GM12874 (cell line): ENCODE measurements around the gene KAT8.

ENCODE experiments used
- TF ChIP-seq, protein P1 (sequence below): IDR thresholded peaks from 2 replicates; pipeline ENCODE4 v1.5.1; 2011; ENCODE audit warnings: low read depth, mild to moderate bottlenecking, control low read depth, low read length, moderate library complexity; ENCODE audit not compliant: insufficient read depth

KAT8 gene

GRCh38 chr16:31085411-31085810 lies 32.1 kb upstream of the KAT8 start:
- TF ChIP-seq, protein P1, sequence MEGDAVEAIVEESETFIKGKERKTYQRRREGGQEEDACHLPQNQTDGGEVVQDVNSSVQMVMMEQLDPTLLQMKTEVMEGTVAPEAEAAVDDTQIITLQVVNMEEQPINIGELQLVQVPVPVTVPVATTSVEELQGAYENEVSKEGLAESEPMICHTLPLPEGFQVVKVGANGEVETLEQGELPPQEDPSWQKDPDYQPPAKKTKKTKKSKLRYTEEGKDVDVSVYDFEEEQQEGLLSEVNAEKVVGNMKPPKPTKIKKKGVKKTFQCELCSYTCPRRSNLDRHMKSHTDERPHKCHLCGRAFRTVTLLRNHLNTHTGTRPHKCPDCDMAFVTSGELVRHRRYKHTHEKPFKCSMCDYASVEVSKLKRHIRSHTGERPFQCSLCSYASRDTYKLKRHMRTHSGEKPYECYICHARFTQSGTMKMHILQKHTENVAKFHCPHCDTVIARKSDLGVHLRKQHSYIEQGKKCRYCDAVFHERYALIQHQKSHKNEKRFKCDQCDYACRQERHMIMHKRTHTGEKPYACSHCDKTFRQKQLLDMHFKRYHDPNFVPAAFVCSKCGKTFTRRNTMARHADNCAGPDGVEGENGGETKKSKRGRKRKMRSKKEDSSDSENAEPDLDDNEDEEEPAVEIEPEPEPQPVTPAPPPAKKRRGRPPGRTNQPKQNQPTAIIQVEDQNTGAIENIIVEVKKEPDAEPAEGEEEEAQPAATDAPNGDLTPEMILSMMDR = no peak

- TF ChIP-seq, protein P1 = no peak
These were observed 31.4 kb upstream of the KAT8 start for GRCh38 chr16:31085873-31086628.

GRCh38 chr16:31086629-31086906 lies 30.9 kb upstream of the KAT8 start:
- TF ChIP-seq, protein P1 = no peak

DNA sequence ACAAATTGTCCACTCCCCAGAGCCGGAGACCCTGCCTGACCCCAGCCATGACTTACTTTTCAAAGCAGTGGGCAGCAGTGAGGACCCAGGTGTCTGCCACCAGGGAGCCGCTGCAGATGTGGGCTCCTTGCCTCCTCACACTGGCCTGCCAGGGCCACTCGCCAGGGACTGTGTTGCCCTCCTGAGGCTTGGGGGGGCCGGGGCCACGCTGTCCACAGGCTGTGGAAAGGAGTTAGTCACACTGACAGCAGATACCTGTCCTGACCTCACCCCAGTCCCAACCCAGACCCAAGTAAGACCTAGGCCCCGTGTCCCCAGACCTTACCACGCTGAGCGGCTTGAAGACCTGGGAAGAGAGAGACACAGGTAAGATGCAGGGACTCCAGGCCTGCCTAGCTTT lies 30.0 kb upstream of the KAT8 start:
- TF ChIP-seq, protein P1 = no peak

DNA sequence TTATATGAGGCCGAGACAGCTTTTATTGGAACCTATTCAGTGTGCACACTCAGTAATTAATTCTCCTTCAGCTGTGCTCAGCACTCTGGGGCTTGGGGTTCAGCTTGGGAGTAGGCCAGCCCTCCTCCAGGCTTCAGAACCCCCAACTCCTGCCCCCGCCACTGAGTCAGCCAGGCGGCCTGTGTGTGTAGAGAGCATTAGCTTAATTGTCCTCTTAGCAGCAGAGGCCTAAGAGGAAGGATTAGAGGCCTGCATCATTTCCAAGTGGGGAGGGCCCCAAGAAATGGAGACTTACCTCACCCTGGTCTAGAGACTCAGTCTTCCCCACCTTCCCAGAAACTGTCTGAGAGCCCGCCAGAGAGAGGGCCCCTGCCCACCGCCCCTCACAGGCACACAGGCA lies 29.5 kb upstream of the KAT8 start:
- TF ChIP-seq, protein P1 = no peak

DNA sequence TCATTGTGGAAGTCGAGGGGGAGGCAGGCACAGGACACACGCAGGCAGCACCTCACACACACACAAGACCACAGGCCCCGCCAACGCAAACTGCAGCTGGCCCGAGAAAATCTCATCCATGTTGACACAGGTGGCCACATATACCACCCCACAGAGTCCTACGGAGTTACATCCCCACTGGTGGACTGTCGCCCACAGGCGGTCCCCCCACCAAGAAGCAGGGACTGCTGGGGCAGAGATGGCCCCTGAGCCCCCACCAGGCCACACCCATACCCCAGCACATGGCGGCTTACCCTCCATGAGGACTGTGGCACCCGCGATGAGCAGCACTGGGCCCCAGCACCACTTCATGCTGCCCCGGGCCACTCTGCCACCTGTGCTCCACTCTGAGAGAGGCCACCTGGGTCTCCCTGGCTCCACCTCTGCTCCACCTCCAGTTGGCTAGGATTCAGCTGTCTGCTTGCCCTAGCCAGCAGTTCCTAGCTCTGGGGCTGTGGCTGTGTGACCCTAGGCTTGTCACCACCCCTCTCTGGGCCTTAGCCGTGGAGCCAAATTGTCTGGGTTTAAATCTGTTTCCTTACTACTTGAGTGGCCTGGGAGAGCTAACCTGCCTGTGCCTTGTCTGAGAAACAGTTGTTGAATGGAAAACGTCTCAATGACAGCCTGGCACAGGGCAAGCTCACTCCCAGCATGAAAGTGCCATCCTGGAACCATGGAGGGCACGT lies 28.8 kb upstream of the KAT8 start, which contains the start of gene PRSS53:
TSS of gene PRSS53 (minus strand) at position 485 of the 725 bp plus-strand sequence. CDS start at position 351, 134 bp downstream.
- TF ChIP-seq, protein P1 = no peak

DNA sequence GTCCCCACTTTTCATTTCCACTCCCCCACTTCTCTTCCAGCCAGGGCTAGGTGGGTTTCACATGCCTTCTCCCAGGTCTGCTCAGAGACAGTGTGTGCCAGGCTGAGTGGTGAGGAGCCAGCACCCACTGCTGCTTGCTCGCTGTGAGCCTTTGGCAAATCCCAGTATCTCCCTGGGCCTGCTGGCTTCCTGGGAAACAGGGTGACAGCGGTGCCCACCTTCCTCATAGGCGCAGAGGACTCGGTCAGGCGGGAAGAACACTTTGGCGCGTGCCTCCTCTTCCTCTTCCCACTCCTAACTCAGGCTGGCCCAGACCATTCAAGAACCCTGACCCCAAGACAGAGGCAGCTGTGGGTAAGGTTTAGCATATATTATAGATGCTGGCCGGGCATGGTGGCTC lies 28.3 kb upstream of the KAT8 start:
- TF ChIP-seq, protein P1 = no peak
